Esophagus mucosa (tissue), 1 donor: ENCODE measurements around the gene ADAMTS2. TPM values are rescaled to one million over a fixed set of nuclear protein-coding genes. Genes with fewer than 3 reads are reported as not detected.

Source experiments
- ATAC-seq: fragments of 200-7000 bp; cut with Tn5 transposase; one replicate; pipeline ENCODE4 v1.9.1; 2020
- total RNA-seq: library from RNA; stranded (reverse); gene quantifications from one replicate; pipeline ENCODE4 v1.2.4, GENCODE V29; 2023
- donor health status: DM: yes; HTN: yes; CAD: no.

ADAMTS2 gene
- total RNA-seq, 1 donor from 2014 or later = 3.5 TPM

GRCh38 chr5:179254638-179255271 is 90.5 kb downstream of the ADAMTS2 start:
- no peak for ATAC-seq

GRCh38 chr5:179253730-179254129 is 91.5 kb downstream of the ADAMTS2 start:
- no peak for ATAC-seq

- no peak for ATAC-seq
Measured at GRCh38 chr5:179251276-179251969, 93.8 kb downstream of the ADAMTS2 start.

GRCh38 chr5:179250561-179251225 is 94.6 kb downstream of the ADAMTS2 start:
- ATAC-seq = no peak

- ATAC-seq = no peak
Measured at GRCh38 chr5:179246227-179246626, 99.0 kb downstream of the ADAMTS2 start.

GRCh38 chr5:179245031-179245430 is 100.2 kb downstream of the ADAMTS2 start:
- no peak for ATAC-seq

GRCh38 chr5:179244044-179244443 is 101.2 kb downstream of the ADAMTS2 start:
- no peak for ATAC-seq

- ATAC-seq = no peak
Measured at GRCh38 chr5:179243333-179243732, 101.9 kb downstream of the ADAMTS2 start.

- no peak for ATAC-seq
Measured at GRCh38 chr5:179242676-179243075, 102.6 kb downstream of the ADAMTS2 start.

GRCh38 chr5:179241764-179242370 is 103.4 kb downstream of the ADAMTS2 start:
- no peak for ATAC-seq

- ATAC-seq = no peak
Measured at GRCh38 chr5:179241175-179241574, 104.1 kb downstream of the ADAMTS2 start.

GRCh38 chr5:179240561-179240960 is 104.7 kb downstream of the ADAMTS2 start:
- ATAC-seq = no peak

GRCh38 chr5:179239256-179240135 is 105.8 kb downstream of the ADAMTS2 start:
- ATAC-seq = no peak

- ATAC-seq = no peak
Measured at GRCh38 chr5:179238628-179238970, 106.7 kb downstream of the ADAMTS2 start.

- no peak for ATAC-seq
Measured at GRCh38 chr5:179237770-179238627, 107.3 kb downstream of the ADAMTS2 start.

GRCh38 chr5:179235416-179236400 is 109.6 kb downstream of the ADAMTS2 start:
- no peak for ATAC-seq

- no peak for ATAC-seq
Measured at GRCh38 chr5:179234563-179235135, 110.6 kb downstream of the ADAMTS2 start.

- ATAC-seq = no peak
Measured at GRCh38 chr5:179233909-179234562, 111.2 kb downstream of the ADAMTS2 start.

GRCh38 chr5:179232091-179232735 is 113.0 kb downstream of the ADAMTS2 start:
- ATAC-seq = no peak
